ENCODE results near the gene REM1.

DNA sequence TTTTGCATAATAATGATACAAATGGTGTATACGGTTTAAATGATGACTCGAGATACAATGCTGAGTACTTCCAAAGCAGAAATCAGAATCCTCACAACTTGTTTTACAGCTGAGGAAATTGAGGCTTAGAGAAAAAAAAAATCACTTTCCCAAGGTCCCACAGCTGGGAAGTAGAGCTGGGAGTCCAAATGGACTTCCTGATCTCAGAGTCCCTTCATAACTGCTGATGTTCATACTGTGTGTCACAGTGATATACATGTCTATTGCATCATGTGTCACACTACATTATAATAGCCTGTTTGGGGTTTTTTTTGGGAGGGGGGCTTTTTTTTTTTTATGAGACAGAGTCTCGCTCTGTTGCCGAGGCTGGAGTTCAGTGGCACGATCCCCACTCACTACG is 47.6 kb downstream of the REM1 start:
- TF ChIP-seq POLR2AphosphoS5 (IDR thresholded peaks at IDR 0.05; ENCODE audit: low read depth, low read length) (no peak), SIN3A (IDR thresholded peaks at IDR 0.05; ENCODE audit: borderline replicate concordance, insufficient read depth, low read length) (no peak)

All from PFSK-1 (cell line).